Breast epithelium (tissue), 4 donors: ENCODE data around the gene ACVR1. TPM values are rescaled to one million over a fixed set of nuclear protein-coding genes. Genes with fewer than 3 reads are reported as not detected.

Source experiments
- DNase-seq, 2 donors: peaks; one replicate each; pipeline ENCODE4 v3.0.0-alpha.2; 2019; ENCODE audit warnings: low spot score in 2 of 2
- H3K27ac ChIP-seq, 2 donors: fragments of 200-600 bp; sonication (generic) in 1 of 2; one replicate each; pipeline ENCODE4 v1.5.1; 2016 to 2019; ENCODE audit warnings: mild to moderate bottlenecking in 1 of 2
- H3K27me3 ChIP-seq, 2 donors: fragments of 200-600 bp; sonication (generic) in 1 of 2; one replicate each; pipeline versions ENCODE4 v1.5.1 to v1.6.0; 2017 to 2019; ENCODE audit warnings: control low read depth in 1 of 2, mild to moderate bottlenecking in 1 of 2
- H3K36me3 ChIP-seq: fragments of 200-600 bp; one replicate; pipeline ENCODE4 v1.5.1; 2019
- H3K4me1 ChIP-seq, 2 donors: fragments of 200-600 bp; sonication (generic); one replicate each; pipeline ENCODE4 v1.5.1; 2016 to 2019; ENCODE audit warnings: control low read depth in 1 of 2
- H3K4me3 ChIP-seq, 3 donors: fragments of 200-600 bp; sonication (generic); 1 replicate in 2 of 3; 2 replicates in 1 of 3; pipeline ENCODE4 v1.5.1; 2016 to 2019; ENCODE audit warnings: mild to moderate bottlenecking in 3 of 3, moderate library complexity in 2 of 3
- H3K9me3 ChIP-seq, 2 donors: fragments of 200-600 bp; sonication (generic) in 1 of 2; one replicate each; pipeline ENCODE4 v1.5.1; 2016 to 2019; ENCODE audit warnings: control low read depth in 1 of 2
- POLR2A ChIP-seq: fragments of 450-650 bp; IDR thresholded peaks from one replicate; pipeline ENCODE4 v1.6.1; 2016; ENCODE audit warnings: antibody characterized with exemption, mild to moderate bottlenecking, moderate library complexity
- POLR2AphosphoS5 ChIP-seq, 3 donors: sonication (generic); formaldehyde crosslinking; IDR thresholded peaks; one replicate each; pipeline ENCODE4 v1.6.1; 2017; ENCODE audit warnings: antibody characterized with exemption in 3 of 3
- intact Hi-C: fragments of 100-400 bp; cut with DNase I; formaldehyde crosslinking; loops from one replicate; pipeline ENCODE4 v1.15.1; 2023; ENCODE audit warnings: low total_unique reads
- total RNA-seq, 3 donors: library from RNA; depleted of rRNA; stranded (reverse); fragments of >200 nt; gene quantifications; one replicate each; pipeline ENCODE4 v1.1.0, GENCODE V29; 2016
- TF ChIP-seq, protein P1 (sequence below), 3 donors: fragments of 450-650 bp; IDR thresholded peaks; one replicate each; pipeline ENCODE4 v1.5.1; 2016 to 2017; ENCODE audit warnings: antibody characterized with exemption in 3 of 3, mild to moderate bottlenecking in 3 of 3, moderate library complexity in 3 of 3

ACVR1 gene
- total RNA-seq, 3 donors from 2014 or later, result 31.5 to 45.4 (median 32.8) TPM

- H3K4me1 ChIP-seq, result no peaks in the 10 kb centered on the region
- intact Hi-C loops, result no loop called here
- no peak overlapping the region for H3K4me3 ChIP-seq
- no peak for DNase-seq
- H3K9me3 ChIP-seq, result no peaks in the 10 kb centered on the region
- TF ChIP-seq POLR2A, result no peak
- no peak for TF ChIP-seq POLR2AphosphoS5 (IDR thresholded peaks at IDR 0.05)
- TF ChIP-seq, protein P1, sequence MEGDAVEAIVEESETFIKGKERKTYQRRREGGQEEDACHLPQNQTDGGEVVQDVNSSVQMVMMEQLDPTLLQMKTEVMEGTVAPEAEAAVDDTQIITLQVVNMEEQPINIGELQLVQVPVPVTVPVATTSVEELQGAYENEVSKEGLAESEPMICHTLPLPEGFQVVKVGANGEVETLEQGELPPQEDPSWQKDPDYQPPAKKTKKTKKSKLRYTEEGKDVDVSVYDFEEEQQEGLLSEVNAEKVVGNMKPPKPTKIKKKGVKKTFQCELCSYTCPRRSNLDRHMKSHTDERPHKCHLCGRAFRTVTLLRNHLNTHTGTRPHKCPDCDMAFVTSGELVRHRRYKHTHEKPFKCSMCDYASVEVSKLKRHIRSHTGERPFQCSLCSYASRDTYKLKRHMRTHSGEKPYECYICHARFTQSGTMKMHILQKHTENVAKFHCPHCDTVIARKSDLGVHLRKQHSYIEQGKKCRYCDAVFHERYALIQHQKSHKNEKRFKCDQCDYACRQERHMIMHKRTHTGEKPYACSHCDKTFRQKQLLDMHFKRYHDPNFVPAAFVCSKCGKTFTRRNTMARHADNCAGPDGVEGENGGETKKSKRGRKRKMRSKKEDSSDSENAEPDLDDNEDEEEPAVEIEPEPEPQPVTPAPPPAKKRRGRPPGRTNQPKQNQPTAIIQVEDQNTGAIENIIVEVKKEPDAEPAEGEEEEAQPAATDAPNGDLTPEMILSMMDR (IDR thresholded peaks at IDR 0.05), result no peak
- no peaks in the 10 kb centered on the region for H3K36me3 ChIP-seq
- no peak overlapping the region for H3K27ac ChIP-seq
- H3K27me3 ChIP-seq, result no peaks in the 10 kb centered on the region
Observed at GRCh38 chr2:157803952-157804351, 72.2 kb downstream of the ACVR1 start.

- Histone ChIP-seq H3K27me3 (no peaks in the 10 kb centered on the region), H3K27ac (no peak overlapping the region), H3K4me1 (no peaks in the 10 kb centered on the region), H3K4me3 (no peak overlapping the region), H3K9me3 (no peaks in the 10 kb centered on the region), H3K36me3 (no peaks in the 10 kb centered on the region)
- intact Hi-C loops, result no loop called here
- no peak for DNase-seq
- TF ChIP-seq POLR2A, result no peak
- TF ChIP-seq POLR2AphosphoS5 (IDR thresholded peaks at IDR 0.05), result no peak
- TF ChIP-seq, protein P1 (IDR thresholded peaks at IDR 0.05), result no peak
Observed at GRCh38 chr2:157803476-157803875, 72.7 kb downstream of the ACVR1 start.

DNA sequence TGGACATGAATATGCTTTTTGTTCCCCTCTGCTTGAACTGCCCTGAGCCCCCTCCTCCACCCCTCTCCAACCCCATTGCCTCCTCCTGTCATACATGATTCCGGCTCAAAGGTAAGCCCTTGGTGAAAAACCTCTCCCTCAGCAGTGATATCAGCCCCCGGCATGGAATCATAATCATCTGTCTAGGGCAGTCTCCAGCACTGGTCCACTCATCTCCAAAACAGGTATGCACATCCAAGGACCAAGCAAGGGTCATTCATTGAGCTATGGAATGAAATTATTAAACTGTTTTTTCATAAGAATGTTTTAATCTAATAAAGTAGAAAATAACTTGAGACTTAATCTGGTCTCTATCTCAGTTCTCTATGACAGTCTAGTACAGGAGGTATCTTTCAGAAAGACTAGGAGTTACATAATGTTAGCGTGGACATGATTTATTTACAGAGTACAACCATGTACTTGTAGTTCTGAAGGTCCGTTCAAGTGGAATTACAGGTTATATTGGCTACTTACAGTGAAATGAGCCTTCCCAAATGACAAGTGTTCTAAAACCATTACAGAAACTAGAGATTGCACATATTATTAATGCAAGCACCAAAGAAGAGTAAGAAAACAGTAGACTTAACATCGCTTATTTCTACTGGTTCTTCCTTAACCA lies 75.2 kb downstream of the ACVR1 start:
- no peaks in the 10 kb centered on the region for H3K9me3 ChIP-seq
- no peak overlapping the region for H3K27ac ChIP-seq
- no peaks in the 10 kb centered on the region for H3K27me3 ChIP-seq
- no peak overlapping the region for H3K4me3 ChIP-seq
- no peaks in the 10 kb centered on the region for H3K4me1 ChIP-seq
- no peak for TF ChIP-seq POLR2A
- TF ChIP-seq, protein P1 (IDR thresholded peaks at IDR 0.05), result no peak
- TF ChIP-seq POLR2AphosphoS5 (IDR thresholded peaks at IDR 0.05), result no peak
- DNase-seq, result no peak
- H3K36me3 ChIP-seq, result no peaks in the 10 kb centered on the region
- intact Hi-C loops, result no loop called here

GRCh38 chr2:157793053-157793612 lies 83.0 kb downstream of the ACVR1 start:
- no peak overlapping the region for H3K27ac ChIP-seq
- H3K27me3 ChIP-seq, result no peaks in the 10 kb centered on the region
- H3K4me1 ChIP-seq, result no peaks in the 10 kb centered on the region
- H3K9me3 ChIP-seq, result no peaks in the 10 kb centered on the region
- H3K36me3 ChIP-seq, result no peaks in the 10 kb centered on the region
- intact Hi-C loops, result no loop called here
- TF ChIP-seq POLR2A, result no peak
- TF ChIP-seq, protein P1 (IDR thresholded peaks at IDR 0.05), result no peak
- no peak for TF ChIP-seq POLR2AphosphoS5 (IDR thresholded peaks at IDR 0.05)
- DNase-seq, result no peak
- H3K4me3 ChIP-seq, result no peak overlapping the region

GRCh38 chr2:157792335-157793052 lies 83.6 kb downstream of the ACVR1 start:
- Histone ChIP-seq H3K36me3 (no peaks in the 10 kb centered on the region), H3K4me1 (no peaks in the 10 kb centered on the region), H3K27me3 (no peaks in the 10 kb centered on the region), H3K4me3 (no peak overlapping the region), H3K27ac (no peak overlapping the region), H3K9me3 (no peaks in the 10 kb centered on the region)
- TF ChIP-seq POLR2AphosphoS5 (IDR thresholded peaks at IDR 0.05) (no peak), POLR2A (no peak)
- TF ChIP-seq, protein P1 (IDR thresholded peaks at IDR 0.05), result no peak
- intact Hi-C loops, result no loop called here
- DNase-seq, result no peak
